SJSA1 (cell line): ENCODE data around the gene UBE2Q2. TPM values are rescaled to one million over a fixed set of nuclear protein-coding genes. Genes with fewer than 3 reads are reported as not detected.
"Not testable (repeated sequence)": the region's sequence is repeated elsewhere in the genome, so short reads cannot be mapped to it uniquely, and the experiment has no call there.

ENCODE experiments used
- DNase-seq, 2 experiments: peaks; one replicate each; pipeline ENCODE4 v3.0.0-alpha.2; 2015 to 2020; ENCODE audit warnings: low spot score in 2 of 2, low read depth in 1 of 2
- H3K27ac ChIP-seq: fragments of 250-450 bp; sonication (Bioruptor Pico); 2 replicates; pipeline ENCODE4 v1.5.1; 2020; ENCODE audit warnings: mild to moderate bottlenecking, moderate library complexity
- H3K27me3 ChIP-seq: fragments of 250-450 bp; sonication (Bioruptor Pico); replicated peaks from 2 replicates; pipeline ENCODE4 v1.5.1; 2020; ENCODE audit warnings: mild to moderate bottlenecking, moderate library complexity
- H3K36me3 ChIP-seq: fragments of 250-450 bp; sonication (Bioruptor Pico); 2 replicates; pipeline ENCODE4 v1.5.1; 2020; ENCODE audit warnings: mild to moderate bottlenecking
- H3K4me1 ChIP-seq: fragments of 250-450 bp; sonication (Bioruptor Pico); replicated peaks from 2 replicates; pipeline ENCODE4 v1.6.1; 2021; ENCODE audit warnings: mild to moderate bottlenecking
- H3K4me3 ChIP-seq: fragments of 250-450 bp; sonication (Bioruptor Pico); 2 replicates; pipeline ENCODE4 v1.5.1; 2020; ENCODE audit warnings: mild to moderate bottlenecking
- H3K9me3 ChIP-seq: fragments of 250-450 bp; sonication (Bioruptor Pico); replicated peaks from 2 replicates; pipeline ENCODE4 v1.5.1; 2020; ENCODE audit warnings: mild to moderate bottlenecking
- total RNA-seq: library from RNA; depleted of rRNA; stranded (reverse); fragments of >200 nt; shearing (Covaris generic); gene quantifications from 2 replicates; pipeline ENCODE4 v1.2.3, GENCODE V29; 2014

Gene UBE2Q2
- total RNA-seq, 1 experiment from 2014 or later: 52.8 TPM

- H3K36me3 ChIP-seq: no peaks in the 10 kb centered on the region
- no peak for DNase-seq
- H3K27ac ChIP-seq: no peak overlapping the region
Measured at GRCh38 chr15:75835990-75836958, 7.0 kb upstream of the UBE2Q2 start.

GRCh38 chr15:75836959-75837334, 6.3 kb upstream of the UBE2Q2 start:
- peak in 1 of 2 experiments; percentile 10 for DNase-seq
- Histone ChIP-seq H3K36me3 (no peaks in the 10 kb centered on the region), H3K9me3 (no peaks in the 10 kb centered on the region), H3K27me3 (0 out of 2 replicates have a peak, but pooled peaks cover 4% of the 10 kb centered on the region), H3K4me1 (peaks cover 2% of the 10 kb centered on the region; the same call in 1 of the 2 replicates), H3K27ac (no peak overlapping the region), H3K4me3 (no peak overlapping the region)

More at GRCh38 chr15:75835990-75836958, 7.0 kb upstream of the UBE2Q2 start:
- no peak overlapping the region for H3K4me3 ChIP-seq
- H3K27me3 ChIP-seq: 0 out of 2 replicates have a peak, but pooled peaks cover 2% of the 10 kb centered on the region
- H3K4me1 ChIP-seq: peaks cover 2% of the 10 kb centered on the region; the same call in 1 of the 2 replicates
- no peaks in the 10 kb centered on the region for H3K9me3 ChIP-seq

GRCh38 chr15:75840659-75841058, 2.6 kb upstream of the UBE2Q2 start:
- no peak for DNase-seq
- peaks cover 18% of the 10 kb centered on the region for H3K36me3 ChIP-seq
- peaks cover 17% of the 10 kb centered on the region for H3K4me1 ChIP-seq
- H3K9me3 ChIP-seq: no peaks in the 10 kb centered on the region; the same call in 1 of the 2 replicates
- no peak overlapping the region for H3K27ac ChIP-seq
- H3K27me3 ChIP-seq: 0 out of 2 replicates have a peak, but pooled peaks cover 4% of the 10 kb centered on the region
- H3K4me3 ChIP-seq: no peak overlapping the region

- H3K9me3 ChIP-seq: no peaks in the 10 kb centered on the region; the same call in 1 of the 2 replicates
- 0 out of 2 replicates have a peak, but pooled peaks cover 4% of the 10 kb centered on the region for H3K27me3 ChIP-seq
- DNase-seq: no peak
- peaks cover 17% of the 10 kb centered on the region for H3K4me1 ChIP-seq
- no peak overlapping the region for H3K27ac ChIP-seq
- no peak overlapping the region for H3K4me3 ChIP-seq
- H3K36me3 ChIP-seq: peaks cover 24% of the 10 kb centered on the region
Measured at GRCh38 chr15:75841626-75842025, 1.6 kb upstream of the UBE2Q2 start.

GRCh38 chr15:75843678-75844581, 683 bp downstream of the UBE2Q2 start:
- H3K4me3 ChIP-seq: peak overlapping the region; percentile 97
- H3K36me3 ChIP-seq: peaks cover 24% of the 10 kb centered on the region
- H3K4me1 ChIP-seq: peaks cover 15% of the 10 kb centered on the region
- 0 out of 2 replicates have a peak, but pooled peaks cover 4% of the 10 kb centered on the region for H3K27me3 ChIP-seq
- H3K27ac ChIP-seq: peak overlapping the region; percentile 81
- H3K9me3 ChIP-seq: no peaks in the 10 kb centered on the region; the same call in 1 of the 2 replicates
- peak; percentile 56 to 82 for DNase-seq

GRCh38 chr15:75844629-75845335, 1.5 kb downstream of the UBE2Q2 start:
- 0 out of 2 replicates have a peak, but pooled peaks cover 4% of the 10 kb centered on the region for H3K27me3 ChIP-seq
- peaks cover 24% of the 10 kb centered on the region for H3K36me3 ChIP-seq
- peak overlapping the region; percentile 97 for H3K4me3 ChIP-seq
- no peaks in the 10 kb centered on the region; the same call in 1 of the 2 replicates for H3K9me3 ChIP-seq
- no peak for DNase-seq
- peaks cover 15% of the 10 kb centered on the region for H3K4me1 ChIP-seq
- peak overlapping the region; percentile 81; the same call in 1 of the 2 replicates for H3K27ac ChIP-seq

- peaks cover 17% of the 10 kb centered on the region for H3K36me3 ChIP-seq
- H3K27me3 ChIP-seq: no peaks in the 10 kb centered on the region
- no peaks in the 10 kb centered on the region for H3K9me3 ChIP-seq
- no peak for DNase-seq
- no peak overlapping the region for H3K27ac ChIP-seq
- H3K4me3 ChIP-seq: no peak overlapping the region
- peaks cover 9% of the 10 kb centered on the region for H3K4me1 ChIP-seq
Measured at GRCh38 chr15:75849167-75849566, 5.9 kb downstream of the UBE2Q2 start.

GRCh38 chr15:75850708-75851107, 7.5 kb downstream of the UBE2Q2 start:
- DNase-seq: no peak
- H3K4me1 ChIP-seq: no peaks in the 10 kb centered on the region

GRCh38 chr15:75851566-75851965, 8.3 kb downstream of the UBE2Q2 start:
- H3K4me3 ChIP-seq, H3K9me3 ChIP-seq, H3K27ac ChIP-seq, H3K4me1 ChIP-seq, DNase-seq, H3K27me3 ChIP-seq: not testable (repeated sequence)
- H3K36me3 ChIP-seq: peaks cover 19% of the 10 kb centered on the region

More at GRCh38 chr15:75850708-75851107, 7.5 kb downstream of the UBE2Q2 start:
- H3K27me3 ChIP-seq: no peaks in the 10 kb centered on the region
- H3K9me3 ChIP-seq: no peaks in the 10 kb centered on the region
- H3K27ac ChIP-seq: no peak overlapping the region
- no peak overlapping the region for H3K4me3 ChIP-seq
- H3K36me3 ChIP-seq: peaks cover 23% of the 10 kb centered on the region

GRCh38 chr15:75857886-75858285, 14.6 kb downstream of the UBE2Q2 start:
- peaks cover 4% of the 10 kb centered on the region for H3K4me1 ChIP-seq
- H3K27ac ChIP-seq: no peak overlapping the region
- no peaks in the 10 kb centered on the region for H3K27me3 ChIP-seq
- H3K36me3 ChIP-seq: peaks cover 26% of the 10 kb centered on the region
- H3K9me3 ChIP-seq: no peaks in the 10 kb centered on the region
- no peak overlapping the region for H3K4me3 ChIP-seq
- no peak for DNase-seq

GRCh38 chr15:75861750-75862402, 18.6 kb downstream of the UBE2Q2 start:
- H3K36me3 ChIP-seq: peaks cover 16% of the 10 kb centered on the region
- H3K9me3 ChIP-seq: no peaks in the 10 kb centered on the region
- H3K27ac ChIP-seq: no peak overlapping the region
- peaks cover 8% of the 10 kb centered on the region for H3K4me1 ChIP-seq
- no peak overlapping the region for H3K4me3 ChIP-seq
- no peak for DNase-seq
- H3K27me3 ChIP-seq: no peaks in the 10 kb centered on the region

GRCh38 chr15:75862796-75863195, 19.5 kb downstream of the UBE2Q2 start:
- Histone ChIP-seq H3K27me3 (no peaks in the 10 kb centered on the region), H3K4me3 (no peak overlapping the region), H3K27ac (no peak overlapping the region), H3K36me3 (peaks cover 18% of the 10 kb centered on the region), H3K9me3 (no peaks in the 10 kb centered on the region), H3K4me1 (peaks cover 8% of the 10 kb centered on the region)
- DNase-seq: no peak
